ENCODE measurements around the gene RDX.
"Not testable (repeated sequence)": the region's sequence is repeated elsewhere in the genome, so short reads cannot be mapped to it uniquely, and the experiment has no call there.

RDX gene

GRCh38 chr11:110230377-110230776 lies 66.0 kb downstream of the RDX start:
- DNase-seq (ENCODE audit: low read depth) = no peak
- no peak for TF ChIP-seq CTCF (IDR thresholded peaks at IDR 0.05; ENCODE audit: insufficient read depth, low read depth, low read length, missing control alignments)
- no peak overlapping the region for H3K4me3 ChIP-seq (ENCODE audit: low read length)

- TF ChIP-seq CTCF (IDR thresholded peaks at IDR 0.05; ENCODE audit: insufficient read depth, low read depth, low read length, missing control alignments) = no peak
- H3K4me3 ChIP-seq (ENCODE audit: low read length) = no peak overlapping the region
- no peak for DNase-seq (ENCODE audit: low read depth)
Measured at GRCh38 chr11:110219006-110219785, 77.2 kb downstream of the RDX start.

GRCh38 chr11:110217936-110218335 lies 78.5 kb downstream of the RDX start:
- DNase-seq (ENCODE audit: low read depth) = no peak

GRCh38 chr11:110217223-110217877 lies 79.1 kb downstream of the RDX start:
- TF ChIP-seq CTCF (IDR thresholded peaks at IDR 0.05; ENCODE audit: insufficient read depth, low read depth, low read length, missing control alignments) = no peak
- DNase-seq (ENCODE audit: low read depth) = no peak
- no peak overlapping the region for H3K4me3 ChIP-seq (ENCODE audit: low read length)

More at GRCh38 chr11:110217936-110218335, 78.5 kb downstream of the RDX start:
- no peak overlapping the region for H3K4me3 ChIP-seq (ENCODE audit: low read length)
- no peak for TF ChIP-seq CTCF (IDR thresholded peaks at IDR 0.05; ENCODE audit: insufficient read depth, low read depth, low read length, missing control alignments)

- peak overlapping the region; percentile 16 for H3K4me3 ChIP-seq (ENCODE audit: low read length)
- not testable (repeated sequence) for DNase-seq (ENCODE audit: low read depth)
Measured at GRCh38 chr11:110209313-110209694, 87.1 kb downstream of the RDX start.

- peak overlapping the region; percentile 16 for H3K4me3 ChIP-seq (ENCODE audit: low read length)
- peak; percentile 29 for DNase-seq (ENCODE audit: low read depth)
Measured at GRCh38 chr11:110208678-110209312, 87.6 kb downstream of the RDX start.

GRCh38 chr11:110207123-110207522 lies 89.3 kb downstream of the RDX start:
- no peak for DNase-seq (ENCODE audit: low read depth)
- H3K4me3 ChIP-seq (ENCODE audit: low read length) = no peak overlapping the region
- TF ChIP-seq CTCF (IDR thresholded peaks at IDR 0.05; ENCODE audit: insufficient read depth, low read depth, low read length, missing control alignments) = no peak

All from epithelial cell of esophagus (primary cell).